ENCODE results near the gene ATG7.

DNA sequence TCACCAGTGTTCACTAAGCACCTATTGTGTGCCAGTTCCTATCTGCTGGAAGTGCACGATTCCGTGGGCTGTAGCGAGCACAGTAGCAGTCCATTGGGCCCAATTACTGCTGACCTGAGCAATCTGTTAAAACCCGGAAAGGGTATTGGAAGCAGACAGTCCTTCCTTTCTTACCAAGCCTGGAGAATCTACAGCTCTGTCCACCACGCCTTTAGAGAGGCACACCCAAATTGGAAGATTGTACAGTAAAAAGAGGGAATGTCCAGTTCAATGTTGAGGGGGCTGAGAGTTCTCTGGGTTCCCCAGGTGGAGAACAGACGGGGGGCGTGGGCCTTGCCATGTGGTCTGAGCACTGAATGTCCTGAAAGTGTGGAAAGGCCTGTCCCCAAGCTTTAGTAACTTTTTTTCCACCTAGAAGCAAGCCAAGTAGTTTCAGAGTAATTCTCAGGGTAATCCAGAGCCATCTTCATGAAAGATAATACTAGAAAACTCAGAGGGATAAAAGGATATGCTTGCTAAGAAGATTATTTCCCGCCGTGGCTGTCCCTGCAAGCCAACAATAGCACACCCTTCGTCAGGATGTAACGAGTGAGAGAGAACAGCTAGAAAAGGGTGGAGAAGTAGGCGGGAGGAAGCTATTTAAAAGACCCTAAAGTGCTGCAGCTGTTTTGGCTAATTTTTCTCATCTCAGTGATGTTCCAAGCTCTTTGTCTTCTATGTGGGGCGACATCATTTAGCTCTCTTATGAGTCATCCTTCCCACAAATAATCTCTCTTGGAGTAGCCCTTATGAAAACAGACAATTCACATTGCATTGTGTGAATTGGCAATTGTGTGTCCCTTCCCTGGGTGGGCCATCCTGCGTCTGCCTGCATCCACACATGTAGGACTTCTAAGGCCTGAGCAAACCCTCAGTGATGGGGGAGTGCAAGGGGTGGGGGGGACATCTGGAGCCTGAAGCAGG is 181.0 kb downstream of the ATG7 start:
- TF ChIP-seq CTCF (IDR thresholded peaks at IDR 0.05; ENCODE audit: insufficient read depth, low read length): no peak
- no peak for TF ChIP-seq POLR2AphosphoS5 (IDR thresholded peaks at IDR 0.05; ENCODE audit: low read depth)
- no peak for TF ChIP-seq SPI1 (IDR thresholded peaks at IDR 0.05; ENCODE audit: borderline replicate concordance, low read depth)
- no peak for TF ChIP-seq GABPA (IDR thresholded peaks at IDR 0.05; ENCODE audit: low read depth)
- no peak for TF ChIP-seq REST (IDR thresholded peaks at IDR 0.05; ENCODE audit: insufficient replicate concordance, low read depth)

All from HL-60 (cell line).